Measurements from ENCODE around the gene MLYCD.
A peak's percentile ranks its signal among the peaks of the same experiment; 100 is the strongest.
"Not testable (repeated sequence)": the region's sequence is repeated elsewhere in the genome, so short reads cannot be mapped to it uniquely, and the experiment has no call there.

MLYCD gene

GRCh38 chr16:83926726-83927397, 27.9 kb downstream of the MLYCD start:
- DNase-seq = peak; percentile 37

- DNase-seq = no peak
These were observed 29.6 kb downstream of the MLYCD start for GRCh38 chr16:83928341-83929055.

GRCh38 chr16:83929811-83930555, 31.1 kb downstream of the MLYCD start:
- no peak for DNase-seq

GRCh38 chr16:83930730-83931500, 32.0 kb downstream of the MLYCD start:
- DNase-seq = no peak

- no peak for DNase-seq
These were observed 32.6 kb downstream of the MLYCD start for GRCh38 chr16:83931556-83931955.

- DNase-seq = no peak
These were observed 33.4 kb downstream of the MLYCD start for GRCh38 chr16:83932304-83932703.

- no peak for DNase-seq
These were observed 34.2 kb downstream of the MLYCD start for GRCh38 chr16:83932955-83933673.

GRCh38 chr16:83933885-83934683, 35.2 kb downstream of the MLYCD start:
- no peak for DNase-seq

GRCh38 chr16:83934684-83934977, 35.7 kb downstream of the MLYCD start:
- no peak for DNase-seq

GRCh38 chr16:83935005-83935857, 36.3 kb downstream of the MLYCD start:
- no peak for DNase-seq

- no peak for DNase-seq
These were observed 36.9 kb downstream of the MLYCD start for GRCh38 chr16:83935858-83936255.

- no peak for DNase-seq
These were observed 37.8 kb downstream of the MLYCD start for GRCh38 chr16:83936581-83937165.

- DNase-seq = no peak
These were observed 38.4 kb downstream of the MLYCD start for GRCh38 chr16:83937267-83937666.

- no peak for DNase-seq
These were observed 39.3 kb downstream of the MLYCD start for GRCh38 chr16:83937922-83938885.

- DNase-seq = no peak
These were observed 40.4 kb downstream of the MLYCD start for GRCh38 chr16:83939266-83939855.

- no peak for DNase-seq
These were observed 41.2 kb downstream of the MLYCD start for GRCh38 chr16:83940119-83940518.

GRCh38 chr16:83940630-83941378, 41.9 kb downstream of the MLYCD start:
- DNase-seq = peak; percentile 44

- DNase-seq = not testable (repeated sequence)
These were observed 42.6 kb downstream of the MLYCD start for GRCh38 chr16:83941546-83941945.
